Caco-2 (cell line): ENCODE measurements around the gene GNAS-AS1. TPM values are rescaled to one million over a fixed set of nuclear protein-coding genes. Genes with fewer than 3 reads are reported as not detected.

Experiments
- BruUV-seq: library from RNA; stranded (reverse); fragments of 400-500 nt; replicated peaks from 2 replicates; lab custom pipeline; 2021; lab: Mats Ljungman, UMichigan
- CTCF ChIA-PET: fragments of 300-600 bp; sonication (Branson Sonifier 250); formaldehyde crosslinking; loops from one replicate; lab custom pipeline; 2022; ENCODE audit warnings: antibody characterized with exemption; lab: Charles Lee
- POLR2A ChIA-PET: fragments of 300-600 bp; sonication (Branson Sonifier 250); formaldehyde crosslinking; loops from one replicate; lab custom pipeline; 2022; ENCODE audit warnings: antibody characterized with exemption; lab: Charles Lee
- DNase-seq, 2 experiments: peaks; one replicate each; pipeline versions ENCODE4 v3.0.0 to v3.0.0-alpha.2; 2020 to 2022
- H3K27me3 ChIP-seq: replicated peaks from 2 replicates; pipeline ENCODE4 v1.6.0; 2011; ENCODE audit warnings: low read length; ENCODE audit not compliant: control insufficient read depth, insufficient read depth
- H3K36me3 ChIP-seq: 2 replicates; pipeline ENCODE4 v1.5.1; 2011; ENCODE audit warnings: low read length; ENCODE audit not compliant: control insufficient read depth, insufficient read depth
- H3K4me1 ChIP-seq: fragments of 250-450 bp; sonication (Bioruptor Pico); 2 replicates; pipeline ENCODE4 v1.5.1; 2020; ENCODE audit warnings: mild to moderate bottlenecking
- H3K4me3 ChIP-seq: 2 replicates; pipeline ENCODE4 v1.5.1; 2011; ENCODE audit warnings: low read depth, mild to moderate bottlenecking, control low read depth, low read length
- H3K9me3 ChIP-seq: fragments of 250-450 bp; sonication (Bioruptor Pico); 2 replicates; pipeline ENCODE4 v1.5.1; 2020; ENCODE audit warnings: mild to moderate bottlenecking, moderate library complexity
- H3K27ac Mint-ChIP-seq: one replicate; pipeline ENCODE4 v1.8.0; 2022; ENCODE audit warnings: mixed read lengths; ENCODE audit not compliant: unreplicated experiment
- H3K27me3 Mint-ChIP-seq: one replicate; pipeline ENCODE4 v1.8.0; 2022; ENCODE audit warnings: mixed read lengths; ENCODE audit not compliant: insufficient read depth, unreplicated experiment
- H3K36me3 Mint-ChIP-seq: one replicate; pipeline ENCODE4 v1.8.0; 2022; ENCODE audit warnings: mild to moderate bottlenecking, mixed read lengths; ENCODE audit not compliant: insufficient read depth, unreplicated experiment
- H3K4me1 Mint-ChIP-seq: one replicate; pipeline ENCODE4 v1.8.0; 2022; ENCODE audit warnings: low read depth, mixed read lengths; ENCODE audit not compliant: unreplicated experiment
- H3K4me3 Mint-ChIP-seq: one replicate; pipeline ENCODE4 v1.8.0; 2022; ENCODE audit warnings: mild to moderate bottlenecking, moderate library complexity, mixed read lengths; ENCODE audit not compliant: unreplicated experiment
- H3K9me3 Mint-ChIP-seq: one replicate; pipeline ENCODE4 v1.8.0; 2022; ENCODE audit warnings: mixed read lengths; ENCODE audit not compliant: unreplicated experiment
- CTCF ChIP-seq, 2 experiments: fragments of 200-600 bp in 1 of 2; IDR thresholded peaks; 1 replicate in 1 of 2; 2 replicates in 1 of 2; pipeline versions ENCODE4 v1.5.1 to v1.8.0; 2011 to 2022; ENCODE audit warnings: antibody characterized with exemption in 1 of 2, control low read depth in 1 of 2, inconsistent platforms in 1 of 2, low read depth in 1 of 2, low read length in 1 of 2, mild to moderate bottlenecking in 1 of 2, moderate library complexity in 1 of 2; ENCODE audit not compliant: insufficient read depth in 1 of 2, severe bottlenecking in 1 of 2, unreplicated experiment in 1 of 2
- intact Hi-C: fragments of 100-400 bp; cut with micrococcal nuclease; formaldehyde crosslinking; loops from one replicate; pipeline ENCODE4 v1.10.0; 2022; ENCODE audit not compliant: unreplicated experiment
- total RNA-seq: library from RNA; stranded (reverse); gene quantifications from 2 replicates; pipeline ENCODE4 v1.2.3, GENCODE V29; 2022

The GNAS-AS1 gene
- total RNA-seq, 1 experiment from 2014 or later, result 5.1 TPM

- H3K36me3 Mint-ChIP-seq, result no peaks in the 10 kb centered on the region
- DNase-seq, result peak; percentile 72 to 73
- H3K4me1 ChIP-seq, result no peaks in the 10 kb centered on the region
- peak overlapping the region; percentile 55 for H3K4me3 Mint-ChIP-seq
- POLR2A ChIA-PET, result no interaction called here
- H3K4me1 Mint-ChIP-seq, result peaks cover 14% of the 10 kb centered on the region
- H3K4me3 ChIP-seq, result peak overlapping the region; percentile 1; the same call in 1 of the 2 replicates
- intact Hi-C loops, result no loop called here
- TF ChIP-seq CTCF (IDR thresholded peaks at IDR 0.05; ENCODE audit: insufficient read depth in 1 of 2, low read depth in 1 of 2, low read length in 1 of 2, severe bottlenecking in 1 of 2, unreplicated experiment in 1 of 2), result no peak
- CTCF ChIA-PET, result interaction anchor here (1.0 kb wide), 1 partner anchor 14 kb away, joined by 3 read pairs; no protein-coding TSS in a partner anchor
- H3K36me3 ChIP-seq, result no peaks in the 10 kb centered on the region
- H3K27me3 Mint-ChIP-seq, result peaks cover 12% of the 10 kb centered on the region
- peaks cover 24% of the 10 kb centered on the region for H3K9me3 ChIP-seq
- no peaks in the 10 kb centered on the region for H3K9me3 Mint-ChIP-seq
- H3K27me3 ChIP-seq, result 0 out of 2 replicates have a peak, but pooled peaks cover 1% of the 10 kb centered on the region
- H3K27ac Mint-ChIP-seq, result no peak overlapping the region
- no TSS peak for BruUV-seq
These were observed 5.0 kb upstream of the GNAS-AS1 start for GRCh38 chr20:58855506-58856389.

- no peak overlapping the region for H3K27ac Mint-ChIP-seq
- peaks cover 14% of the 10 kb centered on the region for H3K4me1 Mint-ChIP-seq
- no TSS peak for BruUV-seq
- peak in 1 of 2 experiments; percentile 29 for DNase-seq
- Histone ChIP-seq H3K27me3 (0 out of 2 replicates have a peak, but pooled peaks cover 1% of the 10 kb centered on the region), H3K36me3 (no peaks in the 10 kb centered on the region), H3K4me1 (no peaks in the 10 kb centered on the region), H3K4me3 (no peak overlapping the region), H3K9me3 (peaks cover 25% of the 10 kb centered on the region)
- POLR2A ChIA-PET, result no interaction called here
- CTCF ChIA-PET, result no interaction called here
- no peaks in the 10 kb centered on the region for H3K36me3 Mint-ChIP-seq
- H3K9me3 Mint-ChIP-seq, result no peaks in the 10 kb centered on the region
- H3K27me3 Mint-ChIP-seq, result peaks cover 10% of the 10 kb centered on the region
- intact Hi-C loops, result loop anchor here (5.0 kb wide), 1 partner anchor 203 kb away; the partner anchor contains the start of gene STX16
- no peak for TF ChIP-seq CTCF (IDR thresholded peaks at IDR 0.05; ENCODE audit: insufficient read depth in 1 of 2, low read depth in 1 of 2, low read length in 1 of 2, severe bottlenecking in 1 of 2, unreplicated experiment in 1 of 2)
- H3K4me3 Mint-ChIP-seq, result no peak overlapping the region
These were observed 4.2 kb upstream of the GNAS-AS1 start for GRCh38 chr20:58854638-58855471.
